Smooth muscle cell of the umbilical artery (primary cell): ENCODE measurements around the gene TEX14. TPM values are rescaled to one million over a fixed set of nuclear protein-coding genes. Genes with fewer than 3 reads are reported as not detected.

Experiments
- total RNA-seq: library from RNA; depleted of rRNA; stranded (reverse); fragments of >200 nt; gene quantifications from 2 replicates; pipeline ENCODE4 v1.2.3, GENCODE V29; 2014

TEX14 gene, protein sequence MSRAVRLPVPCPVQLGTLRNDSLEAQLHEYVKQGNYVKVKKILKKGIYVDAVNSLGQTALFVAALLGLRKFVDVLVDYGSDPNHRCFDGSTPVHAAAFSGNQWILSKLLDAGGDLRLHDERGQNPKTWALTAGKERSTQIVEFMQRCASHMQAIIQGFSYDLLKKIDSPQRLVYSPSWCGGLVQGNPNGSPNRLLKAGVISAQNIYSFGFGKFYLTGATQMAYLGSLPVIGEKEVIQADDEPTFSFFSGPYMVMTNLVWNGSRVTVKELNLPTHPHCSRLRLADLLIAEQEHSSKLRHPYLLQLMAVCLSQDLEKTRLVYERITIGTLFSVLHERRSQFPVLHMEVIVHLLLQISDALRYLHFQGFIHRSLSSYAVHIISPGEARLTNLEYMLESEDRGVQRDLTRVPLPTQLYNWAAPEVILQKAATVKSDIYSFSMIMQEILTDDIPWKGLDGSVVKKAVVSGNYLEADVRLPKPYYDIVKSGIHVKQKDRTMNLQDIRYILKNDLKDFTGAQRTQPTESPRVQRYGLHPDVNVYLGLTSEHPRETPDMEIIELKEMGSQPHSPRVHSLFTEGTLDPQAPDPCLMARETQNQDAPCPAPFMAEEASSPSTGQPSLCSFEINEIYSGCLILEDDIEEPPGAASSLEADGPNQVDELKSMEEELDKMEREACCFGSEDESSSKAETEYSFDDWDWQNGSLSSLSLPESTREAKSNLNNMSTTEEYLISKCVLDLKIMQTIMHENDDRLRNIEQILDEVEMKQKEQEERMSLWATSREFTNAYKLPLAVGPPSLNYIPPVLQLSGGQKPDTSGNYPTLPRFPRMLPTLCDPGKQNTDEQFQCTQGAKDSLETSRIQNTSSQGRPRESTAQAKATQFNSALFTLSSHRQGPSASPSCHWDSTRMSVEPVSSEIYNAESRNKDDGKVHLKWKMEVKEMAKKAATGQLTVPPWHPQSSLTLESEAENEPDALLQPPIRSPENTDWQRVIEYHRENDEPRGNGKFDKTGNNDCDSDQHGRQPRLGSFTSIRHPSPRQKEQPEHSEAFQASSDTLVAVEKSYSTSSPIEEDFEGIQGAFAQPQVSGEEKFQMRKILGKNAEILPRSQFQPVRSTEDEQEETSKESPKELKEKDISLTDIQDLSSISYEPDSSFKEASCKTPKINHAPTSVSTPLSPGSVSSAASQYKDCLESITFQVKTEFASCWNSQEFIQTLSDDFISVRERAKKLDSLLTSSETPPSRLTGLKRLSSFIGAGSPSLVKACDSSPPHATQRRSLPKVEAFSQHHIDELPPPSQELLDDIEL (N-terminal part only)
- under 0.01 and 0.05 TPM in 2 replicates for total RNA-seq

DNA sequence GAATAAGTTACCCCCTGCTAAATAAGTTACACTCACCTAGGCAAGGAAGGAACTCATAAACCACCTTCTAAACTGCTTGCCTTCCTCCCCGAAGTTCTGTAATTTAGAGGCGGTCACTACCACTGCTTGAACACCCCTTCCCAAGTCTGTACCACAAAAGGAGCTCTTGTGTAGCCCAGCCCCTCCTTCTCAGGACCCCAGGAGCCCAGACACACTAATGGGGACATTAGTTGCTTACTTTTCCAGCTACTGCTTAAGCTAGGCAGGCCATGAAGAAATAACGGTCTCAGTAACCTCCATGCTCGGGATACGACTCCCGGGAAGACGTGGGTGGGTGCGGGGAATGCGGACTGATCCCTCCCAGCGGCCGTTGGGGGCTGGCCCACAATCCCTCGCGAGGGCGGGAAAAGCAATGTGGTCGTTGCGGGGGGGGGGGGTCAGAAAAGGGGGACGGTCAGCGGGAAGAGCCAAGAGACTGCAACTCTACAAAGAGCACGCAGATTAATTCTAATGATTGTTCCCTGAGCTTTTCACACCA, at the start of gene TEX14:
TEX14 (minus strand) TSS at position 345 of the 538 bp plus-strand sequence. CDS start 40,044 bp downstream, outside the sequence.

DNA sequence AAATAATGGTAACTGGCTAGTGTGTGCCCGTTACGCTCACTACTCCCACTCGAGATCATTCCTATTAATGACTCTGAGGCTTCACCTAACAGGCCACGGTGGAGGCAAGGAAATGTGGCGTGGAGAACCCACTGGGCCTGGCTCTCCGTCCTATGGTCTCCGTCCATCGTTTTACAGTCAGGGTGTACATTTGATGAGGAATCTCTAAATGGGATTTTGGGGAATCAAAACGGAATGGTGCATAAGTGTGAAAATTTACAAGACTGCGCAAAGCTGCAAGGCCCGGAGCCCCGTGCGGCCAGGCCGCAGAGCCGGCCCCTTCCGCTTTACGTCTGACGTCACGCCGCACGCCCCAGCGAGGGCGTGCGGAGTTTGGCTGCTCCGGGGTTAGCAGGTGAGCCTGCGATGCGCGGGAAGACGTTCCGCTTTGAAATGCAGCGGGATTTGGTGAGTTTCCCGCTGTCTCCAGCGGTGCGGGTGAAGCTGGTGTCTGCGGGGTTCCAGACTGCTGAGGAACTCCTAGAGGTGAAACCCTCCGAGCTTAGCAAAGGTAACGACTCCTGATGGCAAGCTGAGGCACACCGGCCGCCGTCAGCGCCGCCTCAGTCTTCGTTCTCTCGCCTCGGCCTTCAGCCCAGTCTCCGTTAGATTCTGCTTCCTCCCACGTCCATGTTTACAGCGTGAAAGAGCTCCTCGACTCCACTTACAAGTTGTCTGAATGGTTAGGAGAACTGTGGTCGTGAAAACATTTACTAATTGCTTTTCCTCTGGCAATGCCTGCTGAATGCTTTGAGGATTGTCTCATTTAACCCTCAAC, 602 bp upstream of the TEX14 start, which contains the start of gene RAD51C:
RAD51C (plus strand) TSS at position 364 of the 817 bp plus-strand sequence; CDS start at position 406, 42 bp downstream.

DNA sequence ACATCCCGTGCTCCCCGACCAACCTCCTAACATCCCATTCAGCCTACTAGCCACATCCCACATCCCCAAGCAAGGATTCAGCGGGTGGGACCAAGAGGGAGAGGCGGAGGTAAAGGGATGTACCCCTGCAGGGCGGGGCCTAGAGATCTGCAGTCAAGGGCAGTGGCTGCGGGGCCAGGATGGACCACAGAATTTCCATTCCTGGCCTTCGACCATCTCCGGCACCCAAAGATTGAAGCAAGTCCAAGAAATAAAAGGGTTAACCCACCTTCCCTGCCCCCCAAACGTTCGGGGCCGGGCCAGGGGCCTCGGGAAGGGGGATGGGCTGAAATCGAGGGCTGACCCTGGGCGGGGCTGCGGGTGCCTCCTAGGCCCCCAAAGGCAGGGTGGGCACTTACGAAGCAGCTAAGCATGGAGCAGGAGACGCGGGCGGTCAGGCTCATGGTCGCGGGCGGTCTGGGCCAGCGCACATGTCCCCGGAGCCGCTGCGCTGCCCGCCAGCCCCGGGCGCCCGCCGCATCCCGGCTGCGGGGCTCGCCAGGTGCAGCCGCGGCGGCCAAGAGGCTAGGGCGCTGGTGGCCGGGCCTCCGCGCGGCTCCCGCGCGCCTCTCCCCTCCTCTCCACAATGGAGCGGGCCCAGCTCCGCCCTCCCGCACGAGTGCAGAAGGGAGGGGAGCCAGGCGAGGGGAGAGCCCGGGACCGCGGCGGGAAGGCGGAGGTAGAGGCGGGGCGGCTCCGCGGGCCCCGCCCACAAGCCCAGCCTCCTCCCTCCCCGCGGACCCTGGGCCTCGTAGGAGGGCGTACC, 177.7 kb downstream of the TEX14 start, which contains the start of gene MTMR4:
MTMR4 (minus strand) TSS at position 674 of the 805 bp plus-strand sequence; CDS start at position 443, 231 bp downstream.

Other genes starting within 250 kb of the TEX14 start
- gene HSF5, start 203.6 kb downstream of the TEX14 start, total RNA-seq = under 0.01 TPM in 1 of 2 replicates, not detected in the other
- 44.5 and 59.8 TPM in 2 replicates for gene MTMR4, start 177.4 kb downstream of the TEX14 start, total RNA-seq
- 24.4 and 28.5 TPM in 2 replicates for gene RAD51C, start 557 bp upstream of the TEX14 start, total RNA-seq
- gene PPM1E, start 63.8 kb upstream of the TEX14 start, total RNA-seq = under 0.01 and 0.14 TPM in 2 replicates